Activated CD8-positive, alpha-beta memory T cell treated with anti-CD3 and anti-CD28 coated beads, Interleukin-2, amount 10 ng/mL, durations not matched to agents 7 days and 5 days (primary cell): ENCODE measurements around the gene DIAPH1. TPM values are rescaled to one million over a fixed set of nuclear protein-coding genes. Genes with fewer than 3 reads are reported as not detected.

Experiments
- ATAC-seq: fragments of 150-1000 bp; cut with Tn5 transposase; one replicate; pipeline ENCODE4 v1.10.0; 2021; ENCODE audit warnings: moderate library complexity
- CTCF ChIA-PET: fragments of 350-600 bp; sonication (Branson Sonifier 250); formaldehyde crosslinking; loops from one replicate; lab custom pipeline; 2021; ENCODE audit warnings: antibody characterized with exemption; lab: Charles Lee
- DNase-seq: peaks from one replicate; pipeline ENCODE4 v3.0.0-alpha.2; 2020
- H3K27ac Mint-ChIP-seq: one replicate; pipeline ENCODE4 v1.8.0; 2021; ENCODE audit warnings: mild to moderate bottlenecking, mixed read lengths
- H3K27me3 Mint-ChIP-seq: one replicate; pipeline ENCODE4 v1.8.0; 2021; ENCODE audit warnings: mixed read lengths
- H3K36me3 Mint-ChIP-seq: one replicate; pipeline ENCODE4 v1.8.0; 2021; ENCODE audit warnings: mild to moderate bottlenecking, mixed read lengths
- H3K4me1 Mint-ChIP-seq: one replicate; pipeline ENCODE4 v1.8.0; 2021; ENCODE audit warnings: mixed read lengths
- H3K4me3 Mint-ChIP-seq: one replicate; pipeline ENCODE4 v1.8.0; 2021; ENCODE audit warnings: mild to moderate bottlenecking, moderate library complexity, mixed read lengths
- H3K9me3 Mint-ChIP-seq: one replicate; pipeline ENCODE4 v1.8.0; 2022; ENCODE audit warnings: low read depth, mixed read lengths
- total RNA-seq, 2 experiments: library from RNA; stranded (reverse); gene quantifications; one replicate each; pipeline ENCODE4 v1.2.3, GENCODE V29; 2021

DIAPH1 gene
- total RNA-seq, 2 experiments from 2014 or later, result 284 to 295 TPM

- Mint-ChIP-seq H3K36me3 (peaks cover 4% of the 10 kb centered on the region), H3K4me3 (peak within 1 kb of the TSS; percentile 93), H3K4me1 (peaks cover 27% of the 10 kb centered on the region), H3K9me3 (no peaks in the 10 kb centered on the region), H3K27me3 (no peaks in the 10 kb centered on the region), H3K27ac (peak within 1 kb of the TSS; percentile 95)
- DNase-seq (peak; percentile 92), ATAC-seq (peak; percentile 98)
- CTCF ChIA-PET, result interaction anchor here (0.7 to 3.1 kb wide), 19 partner anchors 9 to 318 kb away, joined by 3 to 18 read pairs (median 5); partner anchors contain the start of genes DIAPH1, HDAC3, PCDH1 and RELL2
These were observed 32.3 kb upstream of the DIAPH1 start, which contains the start of gene FCHSD1 for GRCh38 chr5:141650851-141651727. FCHSD1 (minus strand) TSS chr5:141651418; CDS start chr5:141651368, 50 bp downstream.

- CTCF ChIA-PET, result interaction anchor here (0.7 to 2.4 kb wide), 2 partner anchors 29 to 43 kb away, joined by 3 to 18 read pairs; no protein-coding TSS in a partner anchor
- Mint-ChIP-seq H3K36me3 (peaks cover 7% of the 10 kb centered on the region), H3K27me3 (no peaks in the 10 kb centered on the region), H3K4me3 (peak overlapping the region; percentile 43), H3K27ac (peak overlapping the region; percentile 30), H3K4me1 (peaks cover 27% of the 10 kb centered on the region), H3K9me3 (no peaks in the 10 kb centered on the region)
- ATAC-seq (no peak), DNase-seq (no peak)
These were observed 31.2 kb upstream of the DIAPH1 start for GRCh38 chr5:141649972-141650371.

GRCh38 chr5:141649056-141649688 lies 30.4 kb upstream of the DIAPH1 start:
- Mint-ChIP-seq H3K36me3 (peaks cover 7% of the 10 kb centered on the region), H3K4me3 (no peak overlapping the region), H3K4me1 (peaks cover 27% of the 10 kb centered on the region), H3K9me3 (no peaks in the 10 kb centered on the region), H3K27ac (no peak overlapping the region), H3K27me3 (no peaks in the 10 kb centered on the region)
- DNase-seq (no peak), ATAC-seq (no peak)
- CTCF ChIA-PET, result interaction anchor here (0.7 to 1.4 kb wide), 2 partner anchors 28 to 43 kb away, joined by 3 to 5 read pairs; no protein-coding TSS in a partner anchor

- DNase-seq, result no peak
- Mint-ChIP-seq H3K9me3 (no peaks in the 10 kb centered on the region), H3K36me3 (peaks cover 9% of the 10 kb centered on the region), H3K4me1 (peaks cover 28% of the 10 kb centered on the region), H3K27me3 (no peaks in the 10 kb centered on the region), H3K4me3 (no peak overlapping the region), H3K27ac (no peak overlapping the region)
- CTCF ChIA-PET, result interaction anchor here (0.9 to 1.5 kb wide), 4 partner anchors 11 to 44 kb away, joined by 3 to 5 read pairs (median 4); partner anchors contain the start of genes DIAPH1, HDAC3 and RELL2
- no peak for ATAC-seq
These were observed 29.1 kb upstream of the DIAPH1 start for GRCh38 chr5:141647851-141648250.

DNA sequence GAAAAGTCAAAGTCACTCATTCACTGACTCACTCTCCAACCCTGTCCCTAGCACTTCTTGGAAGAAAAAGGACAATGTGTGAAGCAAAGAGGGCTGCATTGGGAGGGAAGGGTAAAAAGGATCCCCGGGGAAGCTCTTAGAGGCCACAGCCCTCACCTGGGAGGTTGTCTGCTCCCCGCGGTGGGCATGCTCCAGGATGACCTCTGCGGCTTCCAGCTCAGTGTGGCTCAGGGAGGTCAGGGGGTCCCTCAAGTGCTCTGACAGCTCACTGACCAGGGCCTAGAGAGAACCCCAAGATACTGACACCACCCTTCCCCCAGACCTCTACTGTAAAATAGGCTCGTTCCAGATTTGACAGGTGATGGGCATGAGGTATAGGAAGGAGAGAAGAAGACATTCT lies 28.4 kb upstream of the DIAPH1 start:
- ATAC-seq (no peak), DNase-seq (no peak)
- CTCF ChIA-PET, result interaction anchor here (0.9 to 2.3 kb wide), 6 partner anchors 10 to 83 kb away, joined by 3 to 9 read pairs (median 4); partner anchors contain the start of genes DIAPH1, HDAC3 and RELL2
- Mint-ChIP-seq H3K27ac (no peak overlapping the region), H3K4me3 (no peak overlapping the region), H3K27me3 (no peaks in the 10 kb centered on the region), H3K4me1 (peaks cover 28% of the 10 kb centered on the region), H3K9me3 (no peaks in the 10 kb centered on the region), H3K36me3 (peaks cover 9% of the 10 kb centered on the region)

GRCh38 chr5:141646026-141646425 lies 27.2 kb upstream of the DIAPH1 start:
- peaks cover 15% of the 10 kb centered on the region for H3K36me3 Mint-ChIP-seq
- CTCF ChIA-PET, result interaction anchor here (0.9 to 2.3 kb wide), 3 partner anchors 9 to 19 kb away, joined by 3 to 9 read pairs (median 3); partner anchors contain the start of genes HDAC3 and RELL2
- H3K4me3 Mint-ChIP-seq, result no peak overlapping the region
- no peak overlapping the region for H3K27ac Mint-ChIP-seq
- ATAC-seq, result no peak
- DNase-seq, result no peak
- H3K4me1 Mint-ChIP-seq, result peaks cover 32% of the 10 kb centered on the region
- no peaks in the 10 kb centered on the region for H3K9me3 Mint-ChIP-seq
- H3K27me3 Mint-ChIP-seq, result no peaks in the 10 kb centered on the region

- CTCF ChIA-PET, result interaction anchor here (1.3 to 2.8 kb wide), 8 partner anchors 8 to 75 kb away, joined by 3 to 9 read pairs (median 6); partner anchors contain the start of genes DIAPH1 and FCHSD1
- H3K4me3 Mint-ChIP-seq, result no peak overlapping the region
- DNase-seq (peak; percentile 57), ATAC-seq (peak; percentile 45)
- H3K27me3 Mint-ChIP-seq, result no peaks in the 10 kb centered on the region
- no peaks in the 10 kb centered on the region for H3K9me3 Mint-ChIP-seq
- peaks cover 14% of the 10 kb centered on the region for H3K36me3 Mint-ChIP-seq
- H3K27ac Mint-ChIP-seq, result peak overlapping the region; percentile 82
- peaks cover 36% of the 10 kb centered on the region for H3K4me1 Mint-ChIP-seq
These were observed 23.0 kb upstream of the DIAPH1 start for GRCh38 chr5:141641634-141642267.

GRCh38 chr5:141640698-141641097 lies 21.9 kb upstream of the DIAPH1 start:
- H3K9me3 Mint-ChIP-seq, result no peaks in the 10 kb centered on the region

GRCh38 chr5:141640051-141640415 lies 21.2 kb upstream of the DIAPH1 start:
- Mint-ChIP-seq H3K4me1 (peaks cover 49% of the 10 kb centered on the region), H3K4me3 (no peak overlapping the region), H3K27me3 (no peaks in the 10 kb centered on the region), H3K27ac (no peak overlapping the region), H3K36me3 (peaks cover 11% of the 10 kb centered on the region), H3K9me3 (no peaks in the 10 kb centered on the region)
- DNase-seq (no peak), ATAC-seq (no peak)
- CTCF ChIA-PET, result interaction anchor here (0.8 to 8.7 kb wide), 3 partner anchors 11 to 73 kb away, joined by 4 to 121 read pairs (median 6); partner anchors contain the start of gene FCHSD1

More at GRCh38 chr5:141640698-141641097, 21.9 kb upstream of the DIAPH1 start:
- Mint-ChIP-seq H3K27me3 (no peaks in the 10 kb centered on the region), H3K4me1 (peaks cover 43% of the 10 kb centered on the region), H3K27ac (peak overlapping the region; percentile 54), H3K4me3 (no peak overlapping the region), H3K36me3 (peaks cover 10% of the 10 kb centered on the region)
- ATAC-seq (no peak), DNase-seq (no peak)
- CTCF ChIA-PET, result interaction anchor here (0.7 to 8.7 kb wide), 7 partner anchors 10 to 73 kb away, joined by 3 to 121 read pairs (median 6); partner anchors contain the start of genes DIAPH1 and FCHSD1

- peaks cover 14% of the 10 kb centered on the region for H3K36me3 Mint-ChIP-seq
- CTCF ChIA-PET, result interaction anchor here (0.8 to 11.1 kb wide), 5 partner anchors 12 to 72 kb away, joined by 4 to 171 read pairs (median 25); partner anchors contain the start of genes DIAPH1 and FCHSD1
- DNase-seq (no peak), ATAC-seq (no peak)
- peak overlapping the region; percentile 40 for H3K27ac Mint-ChIP-seq
- no peaks in the 10 kb centered on the region for H3K27me3 Mint-ChIP-seq
- no peak overlapping the region for H3K4me3 Mint-ChIP-seq
- peaks cover 54% of the 10 kb centered on the region for H3K4me1 Mint-ChIP-seq
- H3K9me3 Mint-ChIP-seq, result no peaks in the 10 kb centered on the region
These were observed 20.7 kb upstream of the DIAPH1 start for GRCh38 chr5:141639357-141640050.

DNA sequence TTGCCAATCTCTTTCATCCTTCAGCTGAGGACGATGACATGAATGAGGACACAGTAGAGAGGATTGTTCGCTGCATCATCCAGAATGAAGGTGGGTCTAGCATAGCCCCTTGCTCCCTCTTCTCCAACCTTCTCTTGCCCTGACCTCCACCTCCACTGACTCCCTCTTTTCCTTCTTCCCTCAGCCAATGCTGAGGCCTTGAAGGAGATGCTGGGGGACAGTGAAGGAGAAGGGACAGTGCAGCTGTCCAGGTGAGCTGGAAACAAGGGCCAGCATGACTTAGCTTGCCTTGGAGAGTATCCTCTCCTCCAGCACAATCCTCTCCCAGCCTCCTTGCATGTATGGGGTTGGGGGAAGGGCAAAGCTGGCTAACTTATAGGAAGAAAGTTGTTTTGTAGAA lies 20.0 kb upstream of the DIAPH1 start:
- Mint-ChIP-seq H3K27me3 (no peaks in the 10 kb centered on the region), H3K27ac (peak overlapping the region; percentile 94), H3K4me3 (peak overlapping the region; percentile 93), H3K4me1 (peaks cover 60% of the 10 kb centered on the region), H3K9me3 (no peaks in the 10 kb centered on the region), H3K36me3 (peaks cover 17% of the 10 kb centered on the region)
- DNase-seq (no peak), ATAC-seq (no peak)
- CTCF ChIA-PET, result interaction anchor here (1.1 to 11.1 kb wide), 11 partner anchors 13 to 330 kb away, joined by 3 to 171 read pairs (median 22); partner anchors contain the start of genes DIAPH1, FCHSD1 and RNF14
